Kidney (tissue), 14 donors: ENCODE measurements around the gene PALLD. TPM values are rescaled to one million over a fixed set of nuclear protein-coding genes. Genes with fewer than 3 reads are reported as not detected.
A peak's percentile ranks its signal among the peaks of the same experiment; 100 is the strongest.

Source experiments
- DNase-seq, 5 donors: peaks; one replicate each; pipeline ENCODE4 v3.0.0-alpha.2; 2013 to 2020
- FAIRE-seq: peaks from 2 replicates; lab custom pipeline; 2012; peaks lifted over from hg19 to GRCh38; lab: Jason Lieb, UNC
- H3K27ac ChIP-seq, 2 donors: one replicate each; pipeline ENCODE4 v1.7.0; 2013; ENCODE audit warnings: low read depth in 2 of 2, low read length in 2 of 2, inconsistent platforms in 1 of 2
- H3K27me3 ChIP-seq: one replicate; pipeline ENCODE4 v1.7.1; 2013; ENCODE audit warnings: low read length, inconsistent platforms; ENCODE audit not compliant: control insufficient read depth, insufficient read depth
- H3K36me3 ChIP-seq, 3 donors: one replicate each; pipeline versions ENCODE4 v1.7.0 to v1.7.1; 2013; ENCODE audit warnings: low read length in 3 of 3, control low read depth in 1 of 3, inconsistent platforms in 1 of 3; ENCODE audit not compliant: insufficient read depth in 3 of 3, control insufficient read depth in 2 of 3
- H3K4me1 ChIP-seq, 3 donors: one replicate each; pipeline versions ENCODE4 v1.7.0 to v1.7.1; 2013; ENCODE audit warnings: low read length in 3 of 3, inconsistent platforms in 1 of 3, low read depth in 1 of 3; ENCODE audit not compliant: control insufficient read depth in 2 of 3, insufficient read depth in 2 of 3
- H3K4me3 ChIP-seq, 3 donors: one replicate each; pipeline versions ENCODE4 v1.7.0 to v1.8.1; 2013; ENCODE audit warnings: low read length in 3 of 3, control low read depth in 1 of 3, inconsistent platforms in 1 of 3
- H3K9ac ChIP-seq, 3 donors: one replicate each; pipeline versions ENCODE4 v1.7.0 to v1.7.1; 2013; ENCODE audit warnings: low read length in 3 of 3, control low read depth in 1 of 3, inconsistent platforms in 1 of 3
- H3K9me3 ChIP-seq, 3 donors: one replicate each; pipeline versions ENCODE4 v1.7.0 to v1.7.1; 2013; ENCODE audit warnings: low read length in 3 of 3, control low read depth in 1 of 3, inconsistent platforms in 1 of 3; ENCODE audit not compliant: control insufficient read depth in 2 of 3, insufficient read depth in 1 of 3
- CTCF ChIP-seq: IDR thresholded peaks from 3 replicates; pipeline ENCODE4 v1.5.1; 2012; ENCODE audit warnings: mild to moderate bottlenecking, moderate library complexity, borderline replicate concordance; ENCODE audit not compliant: insufficient read depth; ENCODE audit errors: extremely low read depth
- intact Hi-C: fragments of 100-400 bp; cut with DNase I; formaldehyde crosslinking; loops from one replicate; pipeline ENCODE4 v1.11.1; 2022
- polyA plus RNA-seq: library from polyadenylated mRNA; stranded (reverse); fragments of 350-450 nt; fragmentation: Illumina TruSeq; extraction: RNeasy Lipid Tissue Mini Kit (QIAGEN cat#74804); gene quantifications from one replicate; pipeline ENCODE4 v1.2.3, GENCODE V29; 2014; ENCODE audit warnings: low read depth, low replicate concordance; ENCODE audit not compliant: insufficient read depth
- total RNA-seq: library from RNA; stranded (reverse); fragmentation: NEBNext Ultra II Directional; extraction: Animal tissue kit (Norgen Biotek cat#: 25700); gene quantifications from one replicate; pipeline ENCODE4 v1.2.1, GENCODE V29; 2021
- donor health status: control.
- donor health status: control.
- donor health status: control.
- donor health status: control.
- donor health status: control.
- donor health status: DM: yes; HTN: yes; CAD: no.
- donor health status: Normal renal cell carcinoma (clear cell type).

Gene PALLD
- total and polyA plus RNA-seq, 2 donors from 2014 or later: 43.4 to 120 TPM

DNA sequence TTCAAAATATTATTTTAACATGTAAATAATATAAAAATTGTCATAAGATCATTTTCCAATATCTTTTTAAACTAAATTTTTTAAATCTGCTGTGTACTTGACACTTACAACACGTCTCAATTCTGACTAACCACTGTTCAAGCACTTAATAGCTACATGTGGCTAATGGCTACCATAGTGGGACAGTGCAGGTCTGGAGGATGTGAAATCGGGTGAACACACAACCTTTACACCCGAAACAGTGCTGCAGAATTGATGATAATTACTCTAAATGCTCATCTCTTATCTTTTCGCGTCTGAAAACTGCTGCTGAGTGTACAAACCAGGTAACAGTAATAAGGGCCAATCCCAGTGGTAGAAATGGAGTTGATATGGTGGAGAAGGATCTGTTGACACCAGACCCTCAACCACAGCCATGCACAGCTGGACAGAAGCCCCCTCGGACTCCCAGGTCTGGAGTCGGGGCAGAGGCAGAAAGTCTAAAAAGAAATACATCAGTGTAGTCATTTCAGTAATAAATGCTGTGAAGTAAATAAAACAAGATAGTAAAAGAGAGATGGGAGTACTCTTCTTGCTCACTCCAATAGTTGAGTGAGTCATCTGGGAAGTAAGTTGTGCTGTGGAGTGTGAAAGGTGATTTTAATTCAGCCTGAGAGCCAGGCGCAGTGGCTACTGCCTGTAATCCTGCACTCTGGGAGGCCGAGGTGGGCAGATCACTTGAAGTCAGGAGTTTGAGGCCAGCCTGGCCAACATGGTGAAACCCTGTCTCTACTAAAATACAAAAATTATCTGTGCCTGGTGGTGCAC is 363.2 kb downstream of the PALLD start:
- FAIRE-seq (no peak), DNase-seq (peak in 1 of 5 donors; percentile 49)
- no peaks in the 10 kb centered on the region for H3K27me3 ChIP-seq
- peaks cover 0 to 5% (median 2%) of the 10 kb centered on the region in 3 donors for H3K36me3 ChIP-seq
- H3K27ac ChIP-seq: no peak overlapping the region
- H3K9me3 ChIP-seq: no peaks in the 10 kb centered on the region
- no peak for TF ChIP-seq CTCF
- H3K9ac ChIP-seq: no peak overlapping the region
- no peak overlapping the region for H3K4me3 ChIP-seq
- peaks cover 0 to 3% (median 0%) of the 10 kb centered on the region in 3 donors for H3K4me1 ChIP-seq
- intact Hi-C loops: no loop called here

DNA sequence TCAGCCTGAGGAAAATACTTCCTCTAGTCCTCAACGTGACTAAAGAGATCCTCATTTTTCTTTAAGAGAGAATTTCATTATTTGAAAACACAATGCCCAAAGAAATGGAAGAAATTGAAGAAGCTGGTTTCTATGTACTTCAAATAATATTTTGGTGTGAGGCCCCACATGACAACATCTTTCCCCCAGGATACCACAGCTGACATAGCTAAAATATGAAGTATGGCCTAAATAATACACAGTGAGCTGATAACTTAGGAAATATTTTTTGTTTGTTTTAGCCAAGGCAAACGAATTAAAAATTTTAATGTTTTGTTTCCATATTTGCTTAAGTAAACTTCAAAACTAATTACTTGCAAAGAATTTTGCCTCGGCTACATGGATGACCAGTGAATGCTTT is 364.0 kb downstream of the PALLD start:
- Histone ChIP-seq H3K27ac (no peak overlapping the region), H3K27me3 (no peaks in the 10 kb centered on the region), H3K36me3 (peaks cover 0 to 5% (median 2%) of the 10 kb centered on the region in 3 donors), H3K9ac (no peak overlapping the region), H3K4me3 (no peak overlapping the region), H3K4me1 (peaks cover 0 to 3% (median 0%) of the 10 kb centered on the region in 3 donors), H3K9me3 (no peaks in the 10 kb centered on the region)
- FAIRE-seq (no peak), DNase-seq (no peak)
- intact Hi-C loops: no loop called here
- TF ChIP-seq CTCF: no peak

DNA sequence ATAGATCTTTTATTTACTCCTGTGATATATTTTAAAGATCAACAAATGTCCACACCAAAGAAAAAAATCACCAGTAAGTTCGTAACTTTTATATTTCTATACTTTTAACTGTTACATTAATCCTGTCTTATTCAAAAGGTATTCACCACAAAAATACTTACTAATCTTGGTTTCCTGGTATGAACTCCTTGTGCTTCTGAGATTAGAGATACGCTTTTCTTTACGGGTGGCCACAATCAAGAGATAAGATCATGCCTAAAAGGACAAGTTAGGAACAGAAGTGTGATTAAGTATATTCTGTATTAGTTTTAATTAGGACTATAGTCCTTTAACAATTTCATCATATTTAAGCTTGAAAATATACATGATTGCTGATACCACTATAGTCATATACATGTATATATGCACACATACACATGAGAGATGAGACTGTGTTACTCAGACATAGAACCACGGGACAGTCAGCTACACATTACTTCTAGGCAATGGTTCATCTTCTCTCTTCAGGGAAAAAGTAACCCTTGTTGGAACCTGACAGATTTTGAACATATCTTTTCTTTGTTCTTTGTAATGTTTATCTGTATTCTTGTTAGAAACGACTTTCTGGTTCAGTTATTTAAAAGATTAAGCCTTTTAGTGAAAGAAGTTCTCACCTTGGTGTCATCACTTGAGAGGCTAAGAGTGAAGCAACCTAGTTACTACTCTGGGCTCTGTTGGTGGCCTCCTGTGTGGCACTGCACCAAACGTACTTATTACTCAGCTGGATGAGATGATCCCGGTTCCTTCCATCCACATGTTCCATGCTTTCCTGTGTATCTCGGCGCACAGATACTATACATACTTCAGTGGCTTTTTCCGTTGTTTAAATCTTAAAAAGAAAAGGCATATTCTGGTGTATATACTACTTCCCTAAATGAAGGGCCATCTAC is 367.1 kb downstream of the PALLD start:
- H3K9me3 ChIP-seq: no peaks in the 10 kb centered on the region
- peaks cover 0 to 5% (median 2%) of the 10 kb centered on the region in 3 donors for H3K36me3 ChIP-seq
- H3K27ac ChIP-seq: peak overlapping the region in 1 of 2 donors; percentile 18
- DNase-seq (no peak), FAIRE-seq (no peak)
- H3K4me1 ChIP-seq: peaks cover 0 to 3% (median 0%) of the 10 kb centered on the region in 3 donors
- H3K4me3 ChIP-seq: no peak overlapping the region
- intact Hi-C loops: no loop called here
- no peak for TF ChIP-seq CTCF
- no peaks in the 10 kb centered on the region for H3K27me3 ChIP-seq
- H3K9ac ChIP-seq: no peak overlapping the region
